WTC11 (cell line): ENCODE results near the gene RIN3. TPM values are rescaled to one million over a fixed set of nuclear protein-coding genes. Genes with fewer than 3 reads are reported as not detected.

Source experiments
- ATAC-seq: fragments of 200-7000 bp; cut with Tn5 transposase; 2 replicates; pipeline ENCODE4 v1.10.0; 2021; ENCODE audit warnings: mild to moderate bottlenecking, moderate library complexity
- CTCF ChIA-PET: fragments of 300-600 bp; sonication (Branson Sonifier 250); formaldehyde crosslinking; loops from one replicate; lab custom pipeline; 2021; ENCODE audit warnings: antibody characterized with exemption; lab: Charles Lee
- POLR2A ChIA-PET: fragments of 350-600 bp; sonication (Branson Sonifier 250); formaldehyde crosslinking; loops from one replicate; lab custom pipeline; 2021; ENCODE audit warnings: antibody characterized with exemption; lab: Charles Lee
- DNase-seq: peaks from one replicate; pipeline ENCODE4 v3.0.0; 2021; ENCODE audit warnings: low spot score
- H3K27ac Mint-ChIP-seq: 2 replicates; pipeline ENCODE4 v1.8.0; 2021; ENCODE audit warnings: mixed read lengths
- H3K27me3 Mint-ChIP-seq: 2 replicates; pipeline ENCODE4 v1.8.0; 2021; ENCODE audit warnings: low read depth, mild to moderate bottlenecking, moderate library complexity, mixed read lengths
- H3K36me3 Mint-ChIP-seq: 2 replicates; pipeline ENCODE4 v1.8.0; 2021; ENCODE audit warnings: mixed read lengths
- H3K4me1 Mint-ChIP-seq: 2 replicates; pipeline ENCODE4 v1.8.0; 2022; ENCODE audit warnings: mixed read lengths
- H3K4me3 Mint-ChIP-seq: 2 replicates; pipeline ENCODE4 v1.8.0; 2021; ENCODE audit warnings: mild to moderate bottlenecking, moderate library complexity, mixed read lengths
- H3K9me3 Mint-ChIP-seq: 2 replicates; pipeline ENCODE4 v1.8.0; 2021; ENCODE audit warnings: mixed read lengths
- AR ChIP-seq: fragments of 250-450 bp; sonication (Bioruptor Pico); IDR thresholded peaks from 2 replicates; pipeline ENCODE4 v1.9.0; 2021; ENCODE audit warnings: mild to moderate bottlenecking
- CDX4 ChIP-seq: fragments of 250-450 bp; sonication (Bioruptor Pico); IDR thresholded peaks from 2 replicates; pipeline ENCODE4 v1.9.0; 2021; ENCODE audit warnings: moderate library complexity, mild to moderate bottlenecking, inconsistent platforms, borderline replicate concordance
- CREB1 ChIP-seq: sonication (generic); formaldehyde crosslinking; IDR thresholded peaks from 2 replicates; pipeline ENCODE4 v1.8.0; 2023; ENCODE audit warnings: mild to moderate bottlenecking, missing genetic modification reagents
- FOXJ3 ChIP-seq: sonication (generic); formaldehyde crosslinking; IDR thresholded peaks from 2 replicates; pipeline ENCODE4 v1.9.0; 2021; ENCODE audit warnings: missing genetic modification reagents, mild to moderate bottlenecking, borderline replicate concordance
- FOXP1 ChIP-seq: sonication (generic); formaldehyde crosslinking; IDR thresholded peaks from 2 replicates; pipeline ENCODE4 v1.8.0; 2022; ENCODE audit warnings: missing genetic modification reagents, mild to moderate bottlenecking, moderate library complexity, borderline replicate concordance
- IRF2 ChIP-seq: sonication (generic); formaldehyde crosslinking; IDR thresholded peaks from 2 replicates; pipeline ENCODE4 v1.8.0; 2022; ENCODE audit warnings: low read depth, missing genetic modification reagents, borderline replicate concordance
- JUN ChIP-seq: sonication (generic); formaldehyde crosslinking; IDR thresholded peaks from 2 replicates; pipeline ENCODE4 v1.8.0; 2023; ENCODE audit warnings: mild to moderate bottlenecking, missing genetic modification reagents
- NR1H2 ChIP-seq: sonication (generic); formaldehyde crosslinking; IDR thresholded peaks from 2 replicates; pipeline ENCODE4 v1.9.0; 2021; ENCODE audit warnings: mild to moderate bottlenecking, moderate library complexity, missing genetic modification reagents
- OVOL2 ChIP-seq: fragments of 250-450 bp; sonication (Bioruptor Pico); IDR thresholded peaks from 2 replicates; pipeline ENCODE4 v1.9.0; 2021; ENCODE audit warnings: mild to moderate bottlenecking, borderline replicate concordance
- SMAD3 ChIP-seq: sonication (generic); formaldehyde crosslinking; IDR thresholded peaks from 2 replicates; pipeline ENCODE4 v1.8.0; 2022; ENCODE audit warnings: missing genetic modification reagents, mild to moderate bottlenecking, borderline replicate concordance
- SOX15 ChIP-seq: fragments of 250-450 bp; sonication (Bioruptor Pico); IDR thresholded peaks from 2 replicates; pipeline ENCODE4 v1.9.0; 2021; ENCODE audit warnings: mild to moderate bottlenecking
- USF1 ChIP-seq: sonication (generic); formaldehyde crosslinking; IDR thresholded peaks from 2 replicates; pipeline ENCODE4 v1.8.0; 2022; ENCODE audit warnings: mild to moderate bottlenecking, missing genetic modification reagents
- ZBTB21 ChIP-seq: sonication (generic); formaldehyde crosslinking; IDR thresholded peaks from 2 replicates; pipeline ENCODE4 v1.8.1; 2023; ENCODE audit warnings: mild to moderate bottlenecking, missing genetic modification reagents, borderline replicate concordance
- ZNF121 ChIP-seq: sonication (generic); formaldehyde crosslinking; IDR thresholded peaks from 2 replicates; pipeline ENCODE4 v1.8.0; 2023; ENCODE audit warnings: missing genetic modification reagents
- ZNF263 ChIP-seq: sonication (generic); formaldehyde crosslinking; IDR thresholded peaks from 2 replicates; pipeline ENCODE4 v1.8.1; 2022; ENCODE audit warnings: low read depth, mild to moderate bottlenecking, moderate library complexity, missing genetic modification reagents
- ZSCAN18 ChIP-seq: fragments of 250-450 bp; sonication (Bioruptor Pico); IDR thresholded peaks from 2 replicates; pipeline ENCODE4 v2.1.2; 2022; ENCODE audit warnings: mild to moderate bottlenecking, moderate library complexity
- total RNA-seq: library from RNA; stranded (reverse); gene quantifications from 3 replicates; pipeline ENCODE4 v1.2.3, GENCODE V29; 2021
- TF ChIP-seq, protein P1 (sequence below): sonication (generic); formaldehyde crosslinking; IDR thresholded peaks from 2 replicates; pipeline ENCODE4 v1.8.1; 2023; ENCODE audit warnings: mild to moderate bottlenecking, moderate library complexity, missing genetic modification reagents
- TF ChIP-seq, protein P2 (sequence below): sonication (generic); formaldehyde crosslinking; IDR thresholded peaks from 2 replicates; pipeline ENCODE4 v1.8.0; 2022; ENCODE audit warnings: mild to moderate bottlenecking, missing genetic modification reagents

RIN3 gene
- total RNA-seq, 1 experiment from 2014 or later: 3.3 TPM

- TF ChIP-seq, protein P1, sequence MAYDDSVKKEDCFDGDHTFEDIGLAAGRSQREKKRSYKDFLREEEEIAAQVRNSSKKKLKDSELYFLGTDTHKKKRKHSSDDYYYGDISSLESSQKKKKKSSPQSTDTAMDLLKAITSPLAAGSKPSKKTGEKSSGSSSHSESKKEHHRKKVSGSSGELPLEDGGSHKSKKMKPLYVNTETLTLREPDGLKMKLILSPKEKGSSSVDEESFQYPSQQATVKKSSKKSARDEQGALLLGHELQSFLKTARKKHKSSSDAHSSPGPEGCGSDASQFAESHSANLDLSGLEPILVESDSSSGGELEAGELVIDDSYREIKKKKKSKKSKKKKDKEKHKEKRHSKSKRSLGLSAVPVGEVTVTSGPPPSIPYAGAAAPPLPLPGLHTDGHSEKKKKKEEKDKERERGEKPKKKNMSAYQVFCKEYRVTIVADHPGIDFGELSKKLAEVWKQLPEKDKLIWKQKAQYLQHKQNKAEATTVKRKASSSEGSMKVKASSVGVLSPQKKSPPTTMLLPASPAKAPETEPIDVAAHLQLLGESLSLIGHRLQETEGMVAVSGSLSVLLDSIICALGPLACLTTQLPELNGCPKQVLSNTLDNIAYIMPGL (CRISPR knock-in tag): no peak
- TF ChIP-seq SOX15 (CRISPR knock-in tag): no peak
Measured at GRCh38 chr14:92737206-92737605, 223.6 kb downstream of the RIN3 start (continued).

DNA sequence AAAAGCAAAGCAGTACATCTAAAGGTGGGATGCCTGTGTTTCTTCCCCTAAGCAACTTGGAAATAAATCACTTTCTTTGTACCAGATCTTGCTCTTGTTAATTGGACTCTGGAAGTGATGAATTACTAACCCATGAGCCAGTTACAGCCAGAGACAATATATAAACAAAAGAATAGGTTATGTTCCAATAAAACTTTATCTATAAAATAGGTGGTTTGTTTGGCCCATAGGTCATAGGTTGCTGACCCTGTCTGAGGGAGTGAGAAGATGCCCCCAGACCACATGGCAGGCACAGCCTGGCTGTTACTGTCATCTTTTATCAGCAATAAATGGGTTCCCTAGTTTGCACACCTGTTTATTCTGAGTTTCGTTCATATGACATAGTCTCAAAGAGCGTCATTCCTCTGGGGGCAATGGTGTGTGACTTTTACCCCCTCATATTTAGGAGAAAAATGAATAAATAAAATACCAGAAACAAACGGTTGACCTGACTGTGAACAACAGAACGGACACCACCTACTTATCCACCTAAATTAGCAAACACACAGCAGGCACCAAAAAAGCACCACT is 224.1 kb downstream of the RIN3 start:
- no peak overlapping the region for H3K4me3 Mint-ChIP-seq
- ChIA-PET POLR2A (no interaction called here), CTCF (interaction anchor here (1.0 kb wide), 1 partner anchor 46 kb away, joined by 3 read pairs; no protein-coding TSS in a partner anchor)
- DNase-seq: no peak
- H3K9me3 Mint-ChIP-seq: no peaks in the 10 kb centered on the region
- TF ChIP-seq OVOL2 (CRISPR knock-in tag) (no peak), JUN (CRISPR knock-in tag) (no peak), NR1H2 (CRISPR knock-in tag) (no peak), AR (CRISPR knock-in tag) (no peak), FOXJ3 (CRISPR knock-in tag) (no peak), FOXP1 (CRISPR knock-in tag) (no peak), ZNF263 (CRISPR knock-in tag) (no peak), USF1 (CRISPR knock-in tag) (no peak), CREB1 (CRISPR knock-in tag) (no peak), SMAD3 (CRISPR knock-in tag) (no peak), CDX4 (no peak), ZNF121 (CRISPR knock-in tag) (no peak), IRF2 (CRISPR knock-in tag) (no peak), ZBTB21 (no peak), ZSCAN18 (no peak)
- TF ChIP-seq, protein P2, sequence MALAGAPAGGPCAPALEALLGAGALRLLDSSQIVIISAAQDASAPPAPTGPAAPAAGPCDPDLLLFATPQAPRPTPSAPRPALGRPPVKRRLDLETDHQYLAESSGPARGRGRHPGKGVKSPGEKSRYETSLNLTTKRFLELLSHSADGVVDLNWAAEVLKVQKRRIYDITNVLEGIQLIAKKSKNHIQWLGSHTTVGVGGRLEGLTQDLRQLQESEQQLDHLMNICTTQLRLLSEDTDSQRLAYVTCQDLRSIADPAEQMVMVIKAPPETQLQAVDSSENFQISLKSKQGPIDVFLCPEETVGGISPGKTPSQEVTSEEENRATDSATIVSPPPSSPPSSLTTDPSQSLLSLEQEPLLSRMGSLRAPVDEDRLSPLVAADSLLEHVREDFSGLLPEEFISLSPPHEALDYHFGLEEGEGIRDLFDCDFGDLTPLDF (CRISPR knock-in tag): no peak
- H3K27me3 Mint-ChIP-seq: no peaks in the 10 kb centered on the region
- ATAC-seq: no peak
- H3K27ac Mint-ChIP-seq: peak overlapping the region; percentile 39; the same call in 1 of the 2 replicates
- H3K4me1 Mint-ChIP-seq: peaks cover 15% of the 10 kb centered on the region
- peaks cover under 1% of the 10 kb centered on the region for H3K36me3 Mint-ChIP-seq

Other genes starting within 250 kb of the RIN3 start
- 0.37 to 0.90 TPM (median 0.46 TPM) in 3 replicates for gene SLC24A4, start 190.6 kb upstream of the RIN3 start, total RNA-seq
- 55.7 to 68.0 TPM (median 66.1 TPM) in 3 replicates for gene LGMN, start 234.8 kb downstream of the RIN3 start, total RNA-seq